ENCODE measurements around the gene SLC5A12.

SLC5A12 gene, protein sequence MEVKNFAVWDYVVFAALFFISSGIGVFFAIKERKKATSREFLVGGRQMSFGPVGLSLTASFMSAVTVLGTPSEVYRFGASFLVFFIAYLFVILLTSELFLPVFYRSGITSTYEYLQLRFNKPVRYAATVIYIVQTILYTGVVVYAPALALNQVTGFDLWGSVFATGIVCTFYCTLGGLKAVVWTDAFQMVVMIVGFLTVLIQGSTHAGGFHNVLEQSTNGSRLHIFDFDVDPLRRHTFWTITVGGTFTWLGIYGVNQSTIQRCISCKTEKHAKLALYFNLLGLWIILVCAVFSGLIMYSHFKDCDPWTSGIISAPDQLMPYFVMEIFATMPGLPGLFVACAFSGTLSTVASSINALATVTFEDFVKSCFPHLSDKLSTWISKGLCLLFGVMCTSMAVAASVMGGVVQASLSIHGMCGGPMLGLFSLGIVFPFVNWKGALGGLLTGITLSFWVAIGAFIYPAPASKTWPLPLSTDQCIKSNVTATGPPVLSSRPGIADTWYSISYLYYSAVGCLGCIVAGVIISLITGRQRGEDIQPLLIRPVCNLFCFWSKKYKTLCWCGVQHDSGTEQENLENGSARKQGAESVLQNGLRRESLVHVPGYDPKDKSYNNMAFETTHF

GRCh38 chr11:26721948-26722475 lies at the start of gene SLC5A12:
Gene SLC5A12 (minus strand): TSS chr11:26722060. CDS start chr11:26721714, 346 bp downstream.
- DNase-seq, result no peak

DNA sequence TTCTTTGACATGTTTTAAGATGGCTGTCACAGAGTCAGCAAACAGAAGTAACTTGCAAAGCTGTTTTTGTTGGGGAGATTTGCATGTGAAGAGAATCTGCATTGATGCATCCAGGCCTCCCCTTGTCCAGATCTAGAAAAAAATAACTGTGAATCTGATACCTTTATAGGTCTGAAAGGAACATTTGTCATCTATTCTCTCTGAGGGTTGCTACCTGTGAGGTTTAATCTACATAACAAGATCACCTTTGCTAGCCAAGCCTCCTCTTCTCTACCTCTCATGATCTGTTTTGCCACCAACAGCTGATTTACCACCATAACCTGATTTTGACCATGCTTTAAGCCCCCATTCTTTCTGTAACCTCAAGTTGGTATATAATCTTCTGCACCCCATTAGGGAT lies 47.2 kb upstream of the SLC5A12 start:
- DNase-seq, result no peak

DNA sequence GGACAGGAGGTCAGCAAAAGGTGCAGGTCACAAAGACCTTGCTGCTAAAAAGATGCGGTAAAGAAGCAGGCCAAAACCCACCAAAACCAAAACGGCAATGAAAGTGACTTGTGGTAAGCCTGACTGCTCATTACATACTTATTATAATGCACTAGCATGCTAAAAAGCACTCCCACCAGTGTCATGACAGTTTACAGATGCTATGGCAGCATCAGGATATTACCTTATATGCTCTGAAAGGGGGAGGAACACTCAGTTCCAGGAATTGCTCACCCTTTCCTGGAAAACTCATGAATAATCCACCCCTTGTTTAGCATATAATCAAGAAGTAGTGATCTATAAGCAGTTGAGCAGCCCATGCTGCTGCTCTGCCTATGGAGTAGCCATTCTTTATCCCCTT lies 45.2 kb upstream of the SLC5A12 start:
- DNase-seq, result no peak

- no peak for DNase-seq
Measured at GRCh38 chr11:26765323-26765722, 43.5 kb upstream of the SLC5A12 start.

DNA sequence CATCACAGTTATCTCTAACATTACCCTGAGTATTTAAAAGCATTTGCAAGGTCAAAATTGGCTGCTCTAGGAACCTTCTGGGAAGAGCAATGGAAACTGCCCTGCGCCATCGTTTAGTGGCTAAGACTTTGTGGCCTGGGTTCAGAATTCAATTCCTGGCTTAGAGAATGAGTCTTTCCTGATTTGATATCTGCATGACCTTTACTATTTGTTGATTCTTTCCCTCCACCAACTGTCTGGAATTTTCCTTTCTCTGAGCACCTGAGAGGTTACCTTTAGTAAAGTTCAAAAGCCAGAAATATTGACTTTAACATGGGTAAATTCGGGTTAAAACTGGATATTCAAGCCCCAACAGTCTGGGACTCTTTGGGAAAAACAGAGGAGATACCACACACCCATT lies 43.0 kb upstream of the SLC5A12 start:
- no peak for DNase-seq

DNA sequence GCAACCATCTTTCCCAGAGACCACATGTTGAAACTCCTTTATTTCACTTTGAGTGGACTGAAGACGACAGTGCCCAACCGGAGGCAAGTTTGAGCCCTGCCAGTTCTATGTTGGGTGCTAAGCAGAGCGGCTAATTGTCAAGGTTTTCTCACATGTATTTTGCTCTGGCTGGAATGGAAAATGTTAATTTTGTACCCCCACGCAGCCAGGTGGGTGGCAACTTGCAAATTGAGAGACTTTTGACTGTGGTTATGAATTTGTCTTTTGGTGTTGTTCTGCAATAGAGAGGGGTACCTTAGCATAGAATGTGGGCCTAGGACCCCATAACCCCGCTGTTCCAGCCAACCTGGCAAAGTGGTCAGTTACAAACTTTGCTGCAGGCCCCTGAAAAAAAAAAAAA lies 42.5 kb upstream of the SLC5A12 start:
- no peak for DNase-seq

DNA sequence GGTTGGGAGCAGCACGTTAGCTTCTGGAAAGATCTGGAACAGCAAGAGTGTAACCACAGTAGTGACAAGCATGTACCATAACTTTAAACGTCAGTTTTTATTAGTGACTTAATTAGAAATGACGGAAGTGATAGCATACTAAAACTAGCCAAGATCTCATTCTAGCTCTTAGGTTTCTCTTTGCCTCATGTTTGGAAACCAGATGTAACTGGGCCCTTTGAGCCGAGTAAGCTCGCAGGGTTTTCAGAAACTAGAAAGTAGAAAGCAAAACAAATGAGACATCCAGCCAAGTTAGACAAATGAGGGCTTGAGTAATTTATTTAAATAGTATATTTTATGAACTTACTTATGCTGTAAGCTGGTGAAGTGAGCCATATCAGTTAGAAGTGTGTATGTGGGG lies 40.2 kb upstream of the SLC5A12 start:
- no peak for DNase-seq

- no peak for DNase-seq
Measured at GRCh38 chr11:26761361-26761809, 39.5 kb upstream of the SLC5A12 start.

DNA sequence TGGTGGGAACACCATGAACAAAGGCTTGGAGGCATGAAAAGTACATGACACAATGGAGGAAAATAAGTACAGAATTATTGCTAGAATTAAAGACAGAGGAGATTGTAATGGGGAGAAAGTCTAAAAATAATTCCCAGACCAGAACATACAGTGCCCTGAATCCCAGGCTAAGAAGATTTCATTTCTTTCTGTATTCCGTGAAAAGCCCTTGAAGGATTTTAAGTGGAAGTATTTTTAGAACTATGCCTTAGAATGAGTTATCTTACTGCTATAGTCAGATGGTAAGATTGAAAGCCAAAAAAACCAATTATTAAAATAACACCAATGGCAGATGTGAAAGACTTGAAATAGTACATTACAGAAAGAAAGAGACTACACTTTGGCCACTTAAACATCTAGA lies 36.1 kb upstream of the SLC5A12 start:
- no peak for DNase-seq

DNA sequence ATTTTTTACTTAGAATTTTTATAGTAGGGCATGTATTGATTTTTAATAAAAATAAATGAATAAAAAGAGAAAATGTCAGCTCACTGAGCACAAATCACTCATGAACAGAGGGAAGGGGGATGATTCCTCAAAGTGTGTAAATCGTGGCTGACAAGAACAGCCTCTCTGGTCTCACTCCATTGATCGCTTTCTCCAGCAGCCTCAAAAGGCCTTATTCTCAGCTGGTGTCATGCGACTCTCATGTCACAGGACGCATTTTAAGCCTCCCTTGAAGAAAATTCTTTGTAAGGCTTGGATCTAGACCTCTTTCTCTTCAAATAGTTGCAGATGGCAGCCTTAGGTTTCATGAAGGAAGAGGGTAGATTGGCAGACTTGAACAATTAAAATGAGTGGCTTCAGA lies 33.9 kb upstream of the SLC5A12 start:
- DNase-seq, result no peak

DNA sequence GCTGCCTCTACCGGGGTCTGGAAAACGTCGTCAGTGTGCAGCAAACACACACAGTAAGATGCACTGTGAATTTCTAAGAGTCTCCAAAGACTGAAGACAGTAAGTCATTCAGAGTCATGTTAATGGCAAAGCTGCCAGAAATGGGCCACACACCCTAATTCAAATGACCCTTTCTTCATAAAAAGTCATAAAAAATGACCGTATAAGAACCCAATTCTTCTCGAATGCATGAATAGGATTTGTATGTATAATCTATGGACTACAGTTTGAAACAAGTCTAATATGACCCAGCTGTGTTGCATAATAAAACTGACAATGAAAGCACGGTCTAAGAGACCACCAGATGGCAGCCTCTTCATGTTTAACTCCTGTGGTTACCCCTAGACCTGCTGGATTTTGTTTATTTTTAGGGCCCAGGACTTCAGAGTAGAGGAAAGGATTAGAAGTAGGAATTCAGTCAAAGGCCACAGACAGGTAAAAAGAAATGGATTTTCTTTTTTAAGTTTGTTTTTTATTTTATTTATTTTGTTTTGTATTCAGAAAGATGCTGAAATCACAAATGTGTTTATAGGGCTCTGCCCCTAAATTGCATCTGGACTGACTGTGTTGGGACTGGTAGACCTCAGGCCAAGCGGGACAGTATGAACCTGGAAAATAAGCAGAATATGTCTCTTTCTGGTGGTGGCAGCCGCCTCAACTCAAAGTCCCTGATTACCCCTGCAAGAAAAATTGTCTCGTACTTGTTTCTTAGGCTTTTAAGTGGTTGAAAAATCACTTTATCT lies 32.1 kb upstream of the SLC5A12 start:
- no peak for DNase-seq

DNA sequence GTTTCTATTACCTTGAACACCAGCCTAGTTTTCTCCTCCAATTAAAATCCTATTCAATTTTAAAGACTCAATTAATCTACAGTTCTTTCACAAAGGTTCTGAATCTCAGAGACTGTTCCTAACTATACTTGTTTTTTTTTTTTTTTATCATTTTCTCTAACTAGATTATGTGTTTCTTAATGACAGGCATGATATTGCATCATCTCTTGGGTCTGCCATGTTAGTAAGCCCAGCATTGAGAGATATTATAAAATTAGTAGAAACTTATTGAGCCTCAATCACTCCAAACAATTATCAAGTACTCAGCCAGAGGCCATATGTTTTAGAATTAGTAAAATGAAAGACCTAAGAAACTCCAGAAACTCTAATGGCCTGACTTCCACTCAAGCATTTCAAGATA lies 28.1 kb upstream of the SLC5A12 start:
- no peak for DNase-seq

- no peak for DNase-seq
Measured at GRCh38 chr11:26743622-26744021, 21.8 kb upstream of the SLC5A12 start.

- no peak for DNase-seq
Measured at GRCh38 chr11:26742966-26743365, 21.1 kb upstream of the SLC5A12 start.

- DNase-seq, result no peak
Measured at GRCh38 chr11:26741036-26741435, 19.2 kb upstream of the SLC5A12 start.

- DNase-seq, result no peak
Measured at GRCh38 chr11:26739366-26740073, 17.7 kb upstream of the SLC5A12 start.

- no peak for DNase-seq
Measured at GRCh38 chr11:26734691-26735090, 12.8 kb upstream of the SLC5A12 start.

DNA sequence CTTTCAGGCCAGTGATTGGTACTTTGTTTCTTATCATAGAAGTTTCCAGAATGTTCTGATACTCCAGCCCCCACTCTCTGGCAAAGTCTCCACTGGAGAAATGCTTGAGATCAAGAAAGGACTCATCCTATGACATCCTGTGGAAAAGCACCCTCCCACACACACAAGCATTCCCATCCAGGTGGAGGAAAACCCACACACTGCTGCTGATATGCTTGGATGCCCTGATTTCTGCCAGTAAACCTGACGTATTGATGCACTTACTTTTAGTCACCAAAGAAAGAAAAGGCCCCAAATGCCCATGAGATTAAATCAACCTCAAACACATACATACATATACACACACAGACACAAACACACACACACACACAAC lies 9.2 kb upstream of the SLC5A12 start:
- no peak for DNase-seq

DNA sequence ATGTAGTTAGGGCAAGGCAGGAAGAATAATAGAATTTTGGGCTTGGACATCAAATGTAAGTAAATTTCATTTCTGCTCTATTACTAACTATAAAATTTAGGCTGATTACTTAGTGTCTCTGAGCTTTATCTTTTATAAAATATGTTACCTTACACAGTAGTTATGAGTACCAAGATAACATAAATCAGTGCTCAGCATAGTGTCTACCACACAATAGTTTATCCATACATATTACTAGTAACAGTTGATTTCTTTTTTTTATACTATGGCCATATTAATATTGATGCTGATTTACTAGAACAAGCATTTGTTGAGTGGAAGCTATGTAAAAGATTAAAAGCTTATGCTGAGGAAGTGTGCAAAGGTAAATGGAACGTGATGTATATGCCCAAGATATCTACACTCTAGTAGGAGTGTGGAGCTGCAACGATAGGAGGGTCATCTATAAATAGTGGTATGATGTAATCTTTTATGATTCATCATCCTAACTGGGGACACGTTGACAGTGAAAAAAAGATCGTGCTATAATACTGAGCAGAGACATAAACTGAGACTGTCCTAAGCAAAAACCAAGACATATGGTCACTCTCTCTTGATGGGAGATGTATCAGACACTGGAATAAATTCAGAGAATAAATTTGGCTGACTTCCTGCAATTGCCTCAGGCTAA lies 8.7 kb upstream of the SLC5A12 start:
- DNase-seq, result no peak

DNA sequence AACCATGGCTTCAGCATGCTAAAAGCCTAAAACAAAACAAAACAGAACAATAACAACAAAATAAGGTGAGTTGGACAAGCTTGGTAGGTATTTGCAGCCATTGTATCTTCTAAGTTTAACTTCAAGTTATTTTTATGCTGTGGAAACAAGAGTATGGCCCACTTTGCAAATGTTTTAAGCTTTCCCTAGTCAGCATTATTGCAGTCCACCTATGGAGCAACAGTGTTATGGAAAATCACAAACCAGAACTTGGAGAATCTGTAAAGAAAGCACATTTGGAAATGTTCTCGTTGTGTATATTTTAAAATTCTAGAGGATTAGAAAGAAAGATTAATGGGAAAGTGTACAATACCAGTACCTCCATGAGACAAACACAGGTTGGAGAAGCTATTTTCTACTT lies 7.4 kb upstream of the SLC5A12 start:
- no peak for DNase-seq

DNA sequence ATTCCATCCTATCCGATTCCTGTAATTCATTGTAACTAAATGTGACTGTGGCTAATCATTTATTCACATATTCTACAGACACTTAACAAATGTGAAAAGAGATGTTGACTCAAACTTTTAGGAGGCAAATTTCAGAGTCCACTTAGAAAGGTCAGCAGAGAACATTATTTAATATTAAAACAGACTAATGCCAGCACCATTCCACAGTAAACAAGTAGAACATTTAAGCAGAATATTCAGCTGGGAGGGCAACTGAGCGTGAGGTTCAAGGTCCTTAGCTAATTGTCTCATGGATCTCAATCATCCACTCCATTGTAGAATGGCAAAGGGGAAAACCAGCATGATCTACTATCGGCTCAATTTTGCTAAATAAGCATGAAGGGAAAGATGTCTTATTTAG lies 5.1 kb upstream of the SLC5A12 start:
- no peak for DNase-seq

DNA sequence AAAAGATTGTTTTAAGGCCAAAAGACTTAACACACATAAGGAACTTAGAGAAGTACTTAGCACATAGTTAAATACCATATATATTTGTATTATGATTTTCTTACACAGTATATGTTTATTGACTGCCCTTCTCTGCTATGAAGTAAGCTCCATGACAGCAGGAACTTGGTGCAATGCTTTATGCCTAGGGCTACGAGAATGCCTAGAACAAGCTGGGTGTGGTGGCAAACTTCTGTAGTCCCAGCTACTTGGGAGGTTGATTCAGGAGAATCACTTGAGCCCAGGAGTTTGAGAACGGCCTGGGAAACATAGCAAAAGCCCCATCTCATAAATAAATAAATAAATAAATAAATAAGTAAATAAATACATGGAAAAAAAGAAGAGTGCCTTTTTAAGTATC lies 1.9 kb downstream of the SLC5A12 start:
- no peak for DNase-seq

All from CD4-positive, alpha-beta T cell treated with Interleukin-10 for 1 hour (primary cell).